Chondrocyte (in vitro differentiated cells): Measurements from ENCODE around the gene A2M. TPM values are rescaled to one million over a fixed set of nuclear protein-coding genes. Genes with fewer than 3 reads are reported as not detected.

Experiments
- DNase-seq: peaks from one replicate; pipeline ENCODE4 v3.0.0; 2021; ENCODE audit warnings: mixed read lengths, low spot score
- H3K27ac Mint-ChIP-seq: one replicate; pipeline ENCODE4 v1.8.0; 2021; ENCODE audit warnings: mild to moderate bottlenecking, moderate library complexity, mixed read lengths; ENCODE audit not compliant: unreplicated experiment
- H3K27me3 Mint-ChIP-seq: 2 replicates; pipeline ENCODE4 v1.8.0; 2021; ENCODE audit warnings: low read depth, mixed read lengths
- H3K36me3 Mint-ChIP-seq: 2 replicates; pipeline ENCODE4 v1.8.0; 2021; ENCODE audit warnings: low read depth, mixed read lengths
- H3K4me1 Mint-ChIP-seq: 2 replicates; pipeline ENCODE4 v1.8.0; 2021; ENCODE audit warnings: low read depth, mild to moderate bottlenecking, mixed read lengths
- H3K4me3 Mint-ChIP-seq: one replicate; pipeline ENCODE4 v1.8.0; 2021; ENCODE audit warnings: mild to moderate bottlenecking, moderate library complexity, mixed read lengths; ENCODE audit not compliant: unreplicated experiment
- H3K9me3 Mint-ChIP-seq: 2 replicates; pipeline ENCODE4 v1.8.0; 2021; ENCODE audit warnings: low read depth, mixed read lengths
- CTCF ChIP-seq: fragments of 200-600 bp; sonication (generic); IDR thresholded peaks from 2 replicates; pipeline ENCODE4 v1.5.0; 2021; ENCODE audit warnings: antibody characterized with exemption, mild to moderate bottlenecking, moderate library complexity
- total RNA-seq: library from RNA; stranded (reverse); gene quantifications from 3 replicates; pipeline ENCODE4 v1.2.1, GENCODE V29; 2021

A2M gene
- total RNA-seq, 1 donor from 2014 or later, result 40.8 TPM

GRCh38 chr12:9034095-9034494 lies 81.6 kb downstream of the A2M start:
- Mint-ChIP-seq H3K27me3 (peaks cover 9% of the 10 kb centered on the region), H3K9me3 (no peaks in the 10 kb centered on the region), H3K36me3 (no peaks in the 10 kb centered on the region), H3K4me3 (no peak overlapping the region), H3K4me1 (no peaks in the 10 kb centered on the region), H3K27ac (no peak overlapping the region)
- no peak for DNase-seq
- TF ChIP-seq CTCF, result no peak

GRCh38 chr12:9033265-9033887 lies 82.3 kb downstream of the A2M start:
- H3K9me3 Mint-ChIP-seq, result no peaks in the 10 kb centered on the region
- peaks cover 7% of the 10 kb centered on the region for H3K27me3 Mint-ChIP-seq
- H3K36me3 Mint-ChIP-seq, result no peaks in the 10 kb centered on the region
- no peak for TF ChIP-seq CTCF
- H3K4me1 Mint-ChIP-seq, result no peaks in the 10 kb centered on the region
- H3K4me3 Mint-ChIP-seq, result no peak overlapping the region
- H3K27ac Mint-ChIP-seq, result no peak overlapping the region
- no peak for DNase-seq

GRCh38 chr12:9032202-9032964 lies 83.3 kb downstream of the A2M start:
- Mint-ChIP-seq H3K27me3 (peaks cover 6% of the 10 kb centered on the region), H3K4me3 (no peak overlapping the region), H3K4me1 (no peaks in the 10 kb centered on the region), H3K36me3 (no peaks in the 10 kb centered on the region), H3K9me3 (no peaks in the 10 kb centered on the region), H3K27ac (no peak overlapping the region)
- no peak for TF ChIP-seq CTCF
- DNase-seq, result no peak

- no peaks in the 10 kb centered on the region for H3K27me3 Mint-ChIP-seq
- H3K4me3 Mint-ChIP-seq, result no peak overlapping the region
- TF ChIP-seq CTCF, result no peak
- H3K27ac Mint-ChIP-seq, result no peak overlapping the region
- no peaks in the 10 kb centered on the region for H3K36me3 Mint-ChIP-seq
- H3K9me3 Mint-ChIP-seq, result no peaks in the 10 kb centered on the region
- no peak for DNase-seq
- H3K4me1 Mint-ChIP-seq, result no peaks in the 10 kb centered on the region
Measured at GRCh38 chr12:9030776-9031175, 84.9 kb downstream of the A2M start.

- H3K36me3 Mint-ChIP-seq, result no peaks in the 10 kb centered on the region
- H3K27me3 Mint-ChIP-seq, result no peaks in the 10 kb centered on the region
- no peaks in the 10 kb centered on the region for H3K9me3 Mint-ChIP-seq
- no peaks in the 10 kb centered on the region for H3K4me1 Mint-ChIP-seq
- no peak for TF ChIP-seq CTCF
- H3K27ac Mint-ChIP-seq, result no peak overlapping the region
- no peak overlapping the region for H3K4me3 Mint-ChIP-seq
- no peak for DNase-seq
Measured at GRCh38 chr12:9027161-9028059, 88.3 kb downstream of the A2M start.
